CD14-positive monocyte (primary cell): ENCODE data around the gene IMPG2. TPM values are rescaled to one million over a fixed set of nuclear protein-coding genes. Genes with fewer than 3 reads are reported as not detected.

Experiments
- DNase-seq, 3 donors: peaks; one replicate each; pipeline ENCODE4 v3.0.0-alpha.2; 2011 to 2022
- H2AFZ ChIP-seq: 2 replicates; pipeline ENCODE4 v1.6.0; 2012; ENCODE audit warnings: mild to moderate bottlenecking, low read depth, low read length, inconsistent platforms; ENCODE audit not compliant: insufficient read depth, poor library complexity, severe bottlenecking
- H3K27ac ChIP-seq, 2 donors: 1 replicate in 1 of 2; 2 replicates in 1 of 2; pipeline ENCODE4 v1.5.1; 2012 to 2013; ENCODE audit warnings: low read length in 2 of 2, control low read depth in 1 of 2, inconsistent platforms in 1 of 2, low read depth in 1 of 2, mild to moderate bottlenecking in 1 of 2
- H3K27me3 ChIP-seq, 2 donors: one replicate each; pipeline versions ENCODE4 v1.6.0 to v1.6.1; 2011 to 2013; ENCODE audit warnings: low read length in 2 of 2; ENCODE audit not compliant: control insufficient read depth in 2 of 2, insufficient read depth in 2 of 2
- H3K36me3 ChIP-seq, 2 donors: replicated peaks in 1 of 2; 1 replicate in 1 of 2; 2 replicates in 1 of 2; pipeline versions ENCODE4 v1.5.1 to v1.6.1; 2012 to 2013; ENCODE audit warnings: low read length in 2 of 2, control low read depth in 1 of 2, inconsistent platforms in 1 of 2, mild to moderate bottlenecking in 1 of 2; ENCODE audit not compliant: insufficient read depth in 2 of 2, control insufficient read depth in 1 of 2
- H3K4me1 ChIP-seq, 2 donors: 1 replicate in 1 of 2; 2 replicates in 1 of 2; pipeline versions ENCODE4 v1.5.1 to v1.6.1; 2012 to 2013; ENCODE audit warnings: low read length in 2 of 2, control low read depth in 1 of 2, inconsistent platforms in 1 of 2, mild to moderate bottlenecking in 1 of 2, moderate library complexity in 1 of 2; ENCODE audit not compliant: insufficient read depth in 2 of 2, control insufficient read depth in 1 of 2
- H3K4me2 ChIP-seq: replicated peaks from 2 replicates; pipeline ENCODE3; 2012; ENCODE audit warnings: low read length, moderate library complexity, mild to moderate bottlenecking; ENCODE audit not compliant: poor library complexity, severe bottlenecking; ENCODE audit errors: extremely low read depth
- H3K4me3 ChIP-seq, 3 experiments: fragments of 200-600 bp in 1 of 3; sonication (generic) in 1 of 3; replicated peaks in 1 of 3; 1 replicate in 2 of 3; 2 replicates in 1 of 3; pipeline ENCODE4 v1.5.1; 2011 to 2013; ENCODE audit warnings: low read length in 3 of 3, mild to moderate bottlenecking in 3 of 3, control low read depth in 2 of 3, low read depth in 2 of 3, inconsistent platforms in 1 of 3, moderate library complexity in 1 of 3
- H3K79me2 ChIP-seq: 2 replicates; pipeline ENCODE4 v1.6.0; 2012; ENCODE audit warnings: mild to moderate bottlenecking, control low read depth, inconsistent platforms, low read length, moderate library complexity; ENCODE audit not compliant: insufficient read depth
- H3K9ac ChIP-seq: 2 replicates; pipeline ENCODE4 v1.6.0; 2017; ENCODE audit warnings: low read length, mild to moderate bottlenecking; ENCODE audit not compliant: insufficient read depth, poor library complexity, severe bottlenecking
- H3K9me3 ChIP-seq, 2 donors: replicated peaks in 1 of 2; 1 replicate in 1 of 2; 2 replicates in 1 of 2; pipeline versions ENCODE4 v1.5.1 to v1.6.1; 2012 to 2013; ENCODE audit warnings: low read length in 2 of 2, control low read depth in 1 of 2; ENCODE audit not compliant: control insufficient read depth in 1 of 2, insufficient read depth in 1 of 2
- H4K20me1 ChIP-seq: 2 replicates; pipeline ENCODE4 v1.6.0; 2012; ENCODE audit warnings: mild to moderate bottlenecking, low read length, control low read depth, moderate library complexity; ENCODE audit not compliant: insufficient read depth
- H3K27ac Mint-ChIP-seq, 7 donors: one replicate each; pipeline ENCODE4 v1.8.0; 2020; ENCODE audit warnings: mild to moderate bottlenecking in 7 of 7, mixed read lengths in 7 of 7, moderate library complexity in 6 of 7, inconsistent platforms in 2 of 7
- H3K27me3 Mint-ChIP-seq, 3 donors: one replicate each; pipeline ENCODE4 v1.8.0; 2021 to 2022; ENCODE audit warnings: low read depth in 3 of 3, mild to moderate bottlenecking in 3 of 3, mixed read lengths in 3 of 3, moderate library complexity in 3 of 3, inconsistent platforms in 1 of 3
- H3K36me3 Mint-ChIP-seq, 2 donors: one replicate each; pipeline ENCODE4 v1.8.0; 2020; ENCODE audit warnings: mixed read lengths in 2 of 2, inconsistent platforms in 1 of 2, mild to moderate bottlenecking in 1 of 2
- H3K4me1 Mint-ChIP-seq: one replicate; pipeline ENCODE4 v1.8.0; 2020; ENCODE audit warnings: mild to moderate bottlenecking, mixed read lengths
- H3K4me3 Mint-ChIP-seq, 2 donors: one replicate each; pipeline ENCODE4 v1.8.0; 2020; ENCODE audit warnings: mild to moderate bottlenecking in 2 of 2, mixed read lengths in 2 of 2, moderate library complexity in 1 of 2
- H3K9me3 Mint-ChIP-seq, 7 donors: one replicate each; pipeline ENCODE4 v1.8.0; 2020 to 2022; ENCODE audit warnings: mixed read lengths in 7 of 7, mild to moderate bottlenecking in 6 of 7, moderate library complexity in 6 of 7, inconsistent platforms in 2 of 7
- CTCF ChIP-seq: fragments of 200-600 bp; IDR thresholded peaks from one replicate; pipeline ENCODE4 v1.8.0; 2022; ENCODE audit warnings: antibody characterized with exemption, mild to moderate bottlenecking
- WGBS: methylation state at CpG from one replicate; pipeline ENCODE4 v1.1.5; 2013; ENCODE audit warnings: missing lambda C conversion rate; ENCODE audit not compliant: insufficient coverage; 5-methylcytosine and 5-hydroxymethylcytosine counted together
- intact Hi-C, 2 donors: fragments of 100-400 bp; cut with micrococcal nuclease; formaldehyde crosslinking; loops; one replicate each; pipeline versions ENCODE4 v1.15.0 to v1.15.1; 2023
- polyA plus RNA-seq, 3 donors: library from polyadenylated mRNA; depleted of rRNA in 1 of 3; unstranded in 2 of 3; stranded (reverse) in 1 of 3; fragments of 300-500 nt in 2 of 3; fragments of >200 nt in 1 of 3; fragmentation: Illumina TruSeq in 2 of 3; gene quantifications; 1 replicate in 2 of 3; 2 replicates in 1 of 3; pipeline ENCODE4 v1.2.3, GENCODE V29; 2012 to 2021

Gene IMPG2
- polyA plus RNA-seq, 3 donors = 0.04 to 0.15 TPM; not detected in 1

GRCh38 chr3:101193957-101194356 lies 126.4 kb downstream of the IMPG2 start:
- intact Hi-C loops = no loop called here
- H3K27ac ChIP-seq = no peak overlapping the region
- DNase-seq = no peak
- no peak overlapping the region for H3K4me2 ChIP-seq
- H3K27ac Mint-ChIP-seq = no peak overlapping the region
- no CpG with 5 or more reads among the region's 3 CpGs for WGBS
- H3K4me1 ChIP-seq = no peaks in the 10 kb centered on the region
- H2AFZ ChIP-seq = no peak overlapping the region
- no peaks in the 10 kb centered on the region for H3K79me2 ChIP-seq
- no peaks in the 10 kb centered on the region for H3K27me3 ChIP-seq
- H4K20me1 ChIP-seq = no peaks in the 10 kb centered on the region
- no peaks in the 10 kb centered on the region for H3K36me3 Mint-ChIP-seq
- H3K36me3 ChIP-seq = no peaks in the 10 kb centered on the region
- H3K9me3 Mint-ChIP-seq = peaks cover 0 to 9% (median 1%) of the 10 kb centered on the region in 7 donors
- no peak overlapping the region for H3K9ac ChIP-seq
- TF ChIP-seq CTCF = no peak
- no peak overlapping the region for H3K4me3 ChIP-seq
- no peak overlapping the region for H3K4me3 Mint-ChIP-seq
- H3K4me1 Mint-ChIP-seq = no peaks in the 10 kb centered on the region
- no peaks in the 10 kb centered on the region for H3K27me3 Mint-ChIP-seq
- H3K9me3 ChIP-seq = no peaks in the 10 kb centered on the region

DNA sequence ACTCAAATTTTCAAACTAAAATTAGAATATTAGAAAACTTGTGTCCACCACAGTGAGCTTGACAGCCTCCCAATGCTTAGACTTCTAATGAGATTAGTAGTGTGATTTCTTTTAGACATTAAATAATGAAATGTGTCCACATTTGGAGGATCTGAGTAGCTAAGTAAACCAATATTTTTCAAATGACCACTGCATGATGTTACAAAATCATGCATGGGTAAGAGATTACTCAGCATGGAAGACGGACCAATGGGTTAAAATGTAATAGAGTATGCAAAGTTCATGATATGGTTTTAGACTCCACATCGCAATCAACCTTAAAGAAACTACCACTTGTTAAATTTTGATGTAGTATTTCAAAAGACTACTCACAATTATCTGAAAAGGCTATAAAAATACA lies 130.6 kb downstream of the IMPG2 start:
- Mint-ChIP-seq H3K4me3 (no peak overlapping the region), H3K27ac (no peak overlapping the region), H3K9me3 (peaks cover 2 to 12% (median 4%) of the 10 kb centered on the region in 7 donors), H3K4me1 (no peaks in the 10 kb centered on the region), H3K36me3 (no peaks in the 10 kb centered on the region), H3K27me3 (peaks cover 0 to 6% (median 0%) of the 10 kb centered on the region in 3 donors)
- no peak overlapping the region for H2AFZ ChIP-seq
- intact Hi-C loops = no loop called here
- H3K4me1 ChIP-seq = no peaks in the 10 kb centered on the region
- H3K4me2 ChIP-seq = no peak overlapping the region
- no peak for TF ChIP-seq CTCF
- H3K27me3 ChIP-seq = no peaks in the 10 kb centered on the region
- H3K36me3 ChIP-seq = no peaks in the 10 kb centered on the region
- H3K27ac ChIP-seq = no peak overlapping the region
- H3K4me3 ChIP-seq = no peak overlapping the region
- H4K20me1 ChIP-seq = no peaks in the 10 kb centered on the region
- no peaks in the 10 kb centered on the region for H3K9me3 ChIP-seq
- H3K79me2 ChIP-seq = no peaks in the 10 kb centered on the region
- no peak overlapping the region for H3K9ac ChIP-seq
- no CpG with 5 or more reads among the region's 2 CpGs for WGBS
- DNase-seq = no peak
